ENCODE data around the gene TINAG. TPM values are rescaled to one million over a fixed set of nuclear protein-coding genes. Genes with fewer than 3 reads are reported as not detected.

The TINAG gene
- total RNA-seq, 2 donors from 2014 or later = not detected

DNA sequence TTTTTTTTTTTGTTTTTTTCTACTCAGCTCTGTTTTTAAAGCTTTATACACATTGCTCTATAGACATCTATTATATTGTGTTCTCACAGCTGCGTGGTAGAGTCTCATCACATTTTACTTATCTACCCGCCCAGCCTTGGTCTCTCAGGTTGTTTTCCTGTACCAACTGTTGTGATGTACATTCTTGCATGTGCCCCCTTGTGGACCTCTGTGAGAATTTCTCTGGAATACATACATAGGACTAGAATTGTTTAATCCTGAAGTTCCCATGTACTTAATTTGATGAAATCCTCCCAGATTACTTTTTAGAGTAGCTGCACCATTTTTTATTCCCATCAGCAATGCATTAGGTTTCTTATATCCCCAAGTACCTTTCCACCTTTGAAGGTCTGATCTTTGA lies 40.4 kb upstream of the TINAG start:
- H3K27me3 Mint-ChIP-seq (ENCODE audit: insufficient read depth) = no peaks in the 10 kb centered on the region
- no peaks in the 10 kb centered on the region for H3K4me1 Mint-ChIP-seq
- Histone ChIP-seq H3K36me3 (ENCODE audit: control insufficient read depth, insufficient read depth, low read length) (no peaks in the 10 kb centered on the region), H3K4me3 (ENCODE audit: low read length) (no peak overlapping the region), H3K9ac (ENCODE audit: extremely low read depth, low read length, poor library complexity, severe bottlenecking) (no peak overlapping the region), H3K9me3 (ENCODE audit: control insufficient read depth, low read length) (no peaks in the 10 kb centered on the region), H3K27ac (ENCODE audit: low read depth, low read length) (no peak overlapping the region), H3K4me1 (ENCODE audit: control insufficient read depth, insufficient read depth, low read length) (peaks cover 3% of the 10 kb centered on the region), H3K27me3 (ENCODE audit: control insufficient read depth, insufficient read depth, low read length, poor library complexity, severe bottlenecking) (no peaks in the 10 kb centered on the region)
- peak; percentile 62 for DNase-seq
- H3K4me3 Mint-ChIP-seq = no peak overlapping the region
- WGBS, 2 experiments (ENCODE audit: insufficient coverage in 1 of 2, insufficient read length in 1 of 2) = 80 to 100% methylated on average over 1 to 2 of the region's 2 CpGs
- no peak overlapping the region for H3K27ac Mint-ChIP-seq
- TF ChIP-seq, protein P1, sequence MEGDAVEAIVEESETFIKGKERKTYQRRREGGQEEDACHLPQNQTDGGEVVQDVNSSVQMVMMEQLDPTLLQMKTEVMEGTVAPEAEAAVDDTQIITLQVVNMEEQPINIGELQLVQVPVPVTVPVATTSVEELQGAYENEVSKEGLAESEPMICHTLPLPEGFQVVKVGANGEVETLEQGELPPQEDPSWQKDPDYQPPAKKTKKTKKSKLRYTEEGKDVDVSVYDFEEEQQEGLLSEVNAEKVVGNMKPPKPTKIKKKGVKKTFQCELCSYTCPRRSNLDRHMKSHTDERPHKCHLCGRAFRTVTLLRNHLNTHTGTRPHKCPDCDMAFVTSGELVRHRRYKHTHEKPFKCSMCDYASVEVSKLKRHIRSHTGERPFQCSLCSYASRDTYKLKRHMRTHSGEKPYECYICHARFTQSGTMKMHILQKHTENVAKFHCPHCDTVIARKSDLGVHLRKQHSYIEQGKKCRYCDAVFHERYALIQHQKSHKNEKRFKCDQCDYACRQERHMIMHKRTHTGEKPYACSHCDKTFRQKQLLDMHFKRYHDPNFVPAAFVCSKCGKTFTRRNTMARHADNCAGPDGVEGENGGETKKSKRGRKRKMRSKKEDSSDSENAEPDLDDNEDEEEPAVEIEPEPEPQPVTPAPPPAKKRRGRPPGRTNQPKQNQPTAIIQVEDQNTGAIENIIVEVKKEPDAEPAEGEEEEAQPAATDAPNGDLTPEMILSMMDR (conservative IDR thresholded peaks at IDR 0.05) = peak; percentile 83
- H3K36me3 Mint-ChIP-seq (ENCODE audit: low read depth) = no peaks in the 10 kb centered on the region
- H3K9me3 Mint-ChIP-seq = no peaks in the 10 kb centered on the region

DNA sequence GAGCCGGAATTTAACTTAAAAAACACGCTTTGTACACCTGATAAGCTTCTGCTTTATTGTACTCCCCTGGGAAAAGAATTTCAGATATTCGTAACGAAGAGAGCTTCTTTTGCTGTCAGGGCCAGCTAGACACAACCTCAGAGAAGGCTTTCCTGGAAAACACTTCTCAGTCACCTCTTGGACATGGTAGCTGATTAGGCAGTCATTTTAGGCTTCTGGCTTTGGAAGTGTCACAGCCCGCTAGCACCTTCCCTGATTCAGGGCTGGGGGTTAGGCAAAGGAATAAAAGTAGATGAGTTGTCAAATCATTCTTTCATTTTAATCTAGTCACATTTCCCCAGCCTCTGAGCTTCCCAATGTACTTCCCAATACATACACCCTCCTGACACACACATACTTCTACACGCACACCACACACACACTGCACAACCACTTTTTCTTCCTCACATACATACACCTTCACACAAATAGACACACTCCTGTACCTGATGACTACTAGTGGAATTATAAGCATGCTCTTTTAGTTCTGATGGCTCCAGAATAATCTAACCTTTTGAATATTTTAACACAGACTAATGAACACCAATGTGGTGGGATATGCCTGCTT lies 34.9 kb upstream of the TINAG start:
- Histone ChIP-seq H3K36me3 (ENCODE audit: control insufficient read depth, insufficient read depth, low read length) (no peaks in the 10 kb centered on the region), H3K27ac (ENCODE audit: low read depth, low read length) (no peak overlapping the region), H3K9ac (ENCODE audit: extremely low read depth, low read length, poor library complexity, severe bottlenecking) (no peak overlapping the region), H3K27me3 (ENCODE audit: control insufficient read depth, insufficient read depth, low read length, poor library complexity, severe bottlenecking) (no peaks in the 10 kb centered on the region), H3K4me1 (ENCODE audit: control insufficient read depth, insufficient read depth, low read length) (peaks cover 3% of the 10 kb centered on the region), H3K4me3 (ENCODE audit: low read length) (no peak overlapping the region), H3K9me3 (ENCODE audit: control insufficient read depth, low read length) (no peaks in the 10 kb centered on the region)
- Mint-ChIP-seq H3K27me3 (ENCODE audit: insufficient read depth) (no peaks in the 10 kb centered on the region), H3K9me3 (no peaks in the 10 kb centered on the region), H3K4me1 (no peaks in the 10 kb centered on the region), H3K27ac (no peak overlapping the region), H3K4me3 (no peak overlapping the region), H3K36me3 (ENCODE audit: low read depth) (no peaks in the 10 kb centered on the region)
- DNase-seq = no peak
- TF ChIP-seq, protein P1 (conservative IDR thresholded peaks at IDR 0.05) = no peak
- 92 to 97% methylated on average over 6 of the region's 6 CpGs for WGBS, 2 experiments (ENCODE audit: insufficient coverage in 1 of 2, insufficient read length in 1 of 2)

DNA sequence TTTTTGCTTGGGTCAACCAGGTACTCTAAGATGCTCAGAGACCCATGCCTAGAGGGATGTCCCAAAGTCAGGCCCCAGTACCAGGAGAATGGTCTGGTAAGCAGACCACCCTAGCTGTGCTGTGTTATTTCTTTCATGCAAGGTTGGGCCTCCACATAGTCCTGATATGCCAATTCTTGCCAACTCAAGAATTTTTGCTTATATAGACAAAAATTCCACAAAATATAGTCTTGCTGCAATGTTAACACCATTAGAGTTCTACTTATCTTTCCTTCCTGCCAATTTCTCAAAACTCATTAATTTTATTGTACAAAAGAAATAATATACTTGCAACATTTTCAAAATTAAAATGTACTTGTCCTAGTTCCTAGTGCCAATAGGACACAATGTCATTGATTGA lies 33.9 kb upstream of the TINAG start:
- Mint-ChIP-seq H3K36me3 (ENCODE audit: low read depth) (no peaks in the 10 kb centered on the region), H3K27ac (no peak overlapping the region), H3K9me3 (no peaks in the 10 kb centered on the region), H3K27me3 (ENCODE audit: insufficient read depth) (no peaks in the 10 kb centered on the region), H3K4me3 (no peak overlapping the region), H3K4me1 (no peaks in the 10 kb centered on the region)
- TF ChIP-seq, protein P1 (conservative IDR thresholded peaks at IDR 0.05) = no peak
- Histone ChIP-seq H3K27me3 (ENCODE audit: control insufficient read depth, insufficient read depth, low read length, poor library complexity, severe bottlenecking) (no peaks in the 10 kb centered on the region), H3K4me3 (ENCODE audit: low read length) (no peak overlapping the region), H3K4me1 (ENCODE audit: control insufficient read depth, insufficient read depth, low read length) (no peaks in the 10 kb centered on the region), H3K27ac (ENCODE audit: low read depth, low read length) (no peak overlapping the region), H3K9me3 (ENCODE audit: control insufficient read depth, low read length) (no peaks in the 10 kb centered on the region), H3K9ac (ENCODE audit: extremely low read depth, low read length, poor library complexity, severe bottlenecking) (no peak overlapping the region), H3K36me3 (ENCODE audit: control insufficient read depth, insufficient read depth, low read length) (no peaks in the 10 kb centered on the region)
- DNase-seq = no peak

All from endodermal cell (in vitro differentiated cells).